Mesendoderm (in vitro differentiated cells): ENCODE measurements around the gene MARCHF5.

Experiments used
- DNase-seq: peaks from one replicate; pipeline ENCODE4 v3.0.0; 2013
- H2AK5ac ChIP-seq: 2 replicates; pipeline ENCODE4 v1.6.1; 2013; ENCODE audit warnings: low read length, inconsistent platforms
- H2BK120ac ChIP-seq: 2 replicates; pipeline ENCODE4 v1.6.1; 2013; ENCODE audit warnings: low read depth, mild to moderate bottlenecking, low read length, moderate library complexity, mixed read lengths
- H2BK15ac ChIP-seq: replicated peaks from 2 replicates; pipeline ENCODE4 v1.6.1; 2013; ENCODE audit warnings: low read depth, mild to moderate bottlenecking, moderate library complexity
- H2BK5ac ChIP-seq: 2 replicates; pipeline ENCODE4 v1.6.1; 2013; ENCODE audit warnings: low read length, inconsistent platforms
- H3K18ac ChIP-seq: 2 replicates; pipeline ENCODE4 v1.6.1; 2013; ENCODE audit warnings: mild to moderate bottlenecking, low read length, mixed read lengths
- H3K23ac ChIP-seq: one replicate; pipeline ENCODE4 v1.6.1; 2013; ENCODE audit warnings: low read length
- H3K27ac ChIP-seq: 2 replicates; pipeline ENCODE4 v1.5.1; 2013; ENCODE audit warnings: low read depth, mild to moderate bottlenecking, inconsistent platforms, low read length, moderate library complexity
- H3K27me3 ChIP-seq: 2 replicates; pipeline ENCODE4 v1.6.1; 2013; ENCODE audit warnings: low read length, control low read depth, mild to moderate bottlenecking, inconsistent platforms; ENCODE audit not compliant: insufficient read depth, poor library complexity
- H3K36me3 ChIP-seq: 2 replicates; pipeline ENCODE4 v1.6.1; 2013; ENCODE audit warnings: low read length, inconsistent platforms; ENCODE audit not compliant: control insufficient read depth, insufficient read depth
- H3K4ac ChIP-seq: one replicate; pipeline ENCODE4 v1.6.1; 2013; ENCODE audit warnings: low read depth, mild to moderate bottlenecking, low read length, moderate library complexity
- H3K4me1 ChIP-seq: 2 replicates; pipeline ENCODE4 v1.6.1; 2013; ENCODE audit warnings: low read depth, low read length, inconsistent platforms; ENCODE audit not compliant: control insufficient read depth
- H3K4me2 ChIP-seq: 2 replicates; pipeline ENCODE4 v1.6.1; 2013; ENCODE audit warnings: low read length
- H3K4me3 ChIP-seq: 2 replicates; pipeline ENCODE4 v1.5.1; 2013; ENCODE audit warnings: mild to moderate bottlenecking, low read length
- H3K56ac ChIP-seq: one replicate; pipeline ENCODE4 v1.6.1; 2013; ENCODE audit warnings: low read length
- H3K79me1 ChIP-seq: 2 replicates; pipeline ENCODE4 v1.6.1; 2013; ENCODE audit warnings: low read length, inconsistent platforms
- H3K79me2 ChIP-seq: 2 replicates; pipeline ENCODE4 v1.6.1; 2013; ENCODE audit warnings: mild to moderate bottlenecking, low read length; ENCODE audit not compliant: control insufficient read depth, insufficient read depth
- H3K9ac ChIP-seq: 2 replicates; pipeline ENCODE4 v1.6.1; 2013; ENCODE audit warnings: low read length, inconsistent platforms
- H4K5ac ChIP-seq: one replicate; pipeline ENCODE4 v1.6.1; 2013; ENCODE audit warnings: low read length
- H4K8ac ChIP-seq: one replicate; pipeline ENCODE4 v1.6.1; 2013; ENCODE audit warnings: low read depth, mild to moderate bottlenecking, control low read depth, low read length, moderate library complexity
- WGBS: extraction: QIAGEN DNeasy Blood & Tissue Kit; methylation state at CpG from one replicate; pipeline ENCODE4 v1.1.7; 2013; ENCODE audit warnings: low lambda C conversion rate, missing lambda C conversion rate; ENCODE audit not compliant: insufficient coverage; ENCODE audit errors: extremely low coverage; 5-methylcytosine and 5-hydroxymethylcytosine counted together

MARCHF5 gene

GRCh38 chr10:92248566-92248965, 42.4 kb upstream of the MARCHF5 start:
- Histone ChIP-seq H3K4me1 (no peaks in the 10 kb centered on the region), H3K4ac (no peak overlapping the region), H2BK5ac (no peak overlapping the region), H3K79me2 (no peaks in the 10 kb centered on the region), H3K23ac (no peak overlapping the region), H3K9ac (no peak overlapping the region), H4K5ac (no peak overlapping the region), H3K56ac (no peak overlapping the region), H3K18ac (no peak overlapping the region), H4K8ac (no peak overlapping the region), H3K27ac (no peak overlapping the region), H2BK120ac (no peak overlapping the region), H3K27me3 (no peaks in the 10 kb centered on the region), H3K4me3 (no peak overlapping the region), H3K4me2 (no peak overlapping the region), H2AK5ac (no peak overlapping the region), H2BK15ac (no peak overlapping the region), H3K36me3 (no peaks in the 10 kb centered on the region), H3K79me1 (no peaks in the 10 kb centered on the region)
- no peak for DNase-seq
- WGBS, result no CpG with 5 or more reads among the region's 2 CpGs

- DNase-seq, result no peak
Measured at GRCh38 chr10:92263396-92263795, 27.6 kb upstream of the MARCHF5 start.

GRCh38 chr10:92264249-92264648, 26.7 kb upstream of the MARCHF5 start:
- Histone ChIP-seq H3K4me2 (no peak overlapping the region), H3K4me3 (no peak overlapping the region), H3K27me3 (no peaks in the 10 kb centered on the region), H2BK15ac (no peak overlapping the region), H3K79me1 (no peaks in the 10 kb centered on the region), H3K18ac (no peak overlapping the region), H3K4me1 (no peaks in the 10 kb centered on the region), H3K36me3 (no peaks in the 10 kb centered on the region), H2BK120ac (no peak overlapping the region), H4K8ac (no peak overlapping the region), H3K23ac (no peak overlapping the region), H3K27ac (no peak overlapping the region), H3K79me2 (no peaks in the 10 kb centered on the region), H3K56ac (no peak overlapping the region), H2AK5ac (no peak overlapping the region), H4K5ac (no peak overlapping the region), H3K4ac (no peak overlapping the region), H2BK5ac (no peak overlapping the region), H3K9ac (no peak overlapping the region)
- no peak for DNase-seq
- no CpG with 5 or more reads among the region's 2 CpGs for WGBS

More at GRCh38 chr10:92263396-92263795, 27.6 kb upstream of the MARCHF5 start:
- Histone ChIP-seq H3K79me1 (no peaks in the 10 kb centered on the region), H3K4ac (no peak overlapping the region), H3K23ac (no peak overlapping the region), H3K27me3 (no peaks in the 10 kb centered on the region), H3K4me1 (no peaks in the 10 kb centered on the region), H3K4me3 (no peak overlapping the region), H3K18ac (no peak overlapping the region), H3K9ac (no peak overlapping the region), H3K36me3 (no peaks in the 10 kb centered on the region), H2BK120ac (no peak overlapping the region), H3K27ac (no peak overlapping the region), H4K5ac (no peak overlapping the region), H2BK15ac (no peak overlapping the region), H3K4me2 (no peak overlapping the region), H3K56ac (no peak overlapping the region), H2AK5ac (no peak overlapping the region), H3K79me2 (no peaks in the 10 kb centered on the region), H2BK5ac (no peak overlapping the region), H4K8ac (no peak overlapping the region)
- no CpG with 5 or more reads among the region's 2 CpGs for WGBS

GRCh38 chr10:92265687-92266258, 25.2 kb upstream of the MARCHF5 start:
- H3K9ac ChIP-seq, result no peak overlapping the region
- H2BK120ac ChIP-seq, result no peak overlapping the region
- H3K56ac ChIP-seq, result no peak overlapping the region
- H3K36me3 ChIP-seq, result no peaks in the 10 kb centered on the region
- H3K4me3 ChIP-seq, result no peak overlapping the region
- no peak overlapping the region for H3K4ac ChIP-seq
- no peaks in the 10 kb centered on the region for H3K4me1 ChIP-seq
- no peak overlapping the region for H2BK5ac ChIP-seq
- H2BK15ac ChIP-seq, result no peak overlapping the region
- no peaks in the 10 kb centered on the region for H3K79me2 ChIP-seq
- DNase-seq, result no peak
- H4K8ac ChIP-seq, result no peak overlapping the region
- H3K4me2 ChIP-seq, result no peak overlapping the region
- no peaks in the 10 kb centered on the region for H3K27me3 ChIP-seq
- no peaks in the 10 kb centered on the region for H3K79me1 ChIP-seq
- WGBS, result no CpG with 5 or more reads among the region's 2 CpGs
- H3K18ac ChIP-seq, result no peak overlapping the region
- no peak overlapping the region for H2AK5ac ChIP-seq
- H4K5ac ChIP-seq, result no peak overlapping the region
- no peak overlapping the region for H3K23ac ChIP-seq
- H3K27ac ChIP-seq, result no peak overlapping the region

- Histone ChIP-seq H3K27ac (no peak overlapping the region), H3K27me3 (no peaks in the 10 kb centered on the region), H4K8ac (no peak overlapping the region), H2AK5ac (no peak overlapping the region), H4K5ac (no peak overlapping the region), H2BK15ac (no peak overlapping the region), H3K4me2 (no peak overlapping the region), H3K79me2 (no peaks in the 10 kb centered on the region), H2BK5ac (no peak overlapping the region), H3K23ac (no peak overlapping the region), H3K18ac (no peak overlapping the region), H3K79me1 (no peaks in the 10 kb centered on the region), H2BK120ac (no peak overlapping the region), H3K4ac (no peak overlapping the region), H3K56ac (no peak overlapping the region), H3K9ac (no peak overlapping the region), H3K36me3 (no peaks in the 10 kb centered on the region), H3K4me3 (no peak overlapping the region), H3K4me1 (no peaks in the 10 kb centered on the region)
- DNase-seq, result no peak
Measured at GRCh38 chr10:92267343-92267742, 23.6 kb upstream of the MARCHF5 start.

- Histone ChIP-seq H3K4ac (no peak overlapping the region), H3K36me3 (no peaks in the 10 kb centered on the region), H3K9ac (no peak overlapping the region), H4K8ac (no peak overlapping the region), H3K27ac (no peak overlapping the region), H2BK120ac (no peak overlapping the region), H3K79me1 (no peaks in the 10 kb centered on the region), H3K4me3 (no peak overlapping the region), H4K5ac (no peak overlapping the region), H3K23ac (no peak overlapping the region), H2AK5ac (no peak overlapping the region), H3K79me2 (no peaks in the 10 kb centered on the region), H3K4me2 (no peak overlapping the region), H2BK15ac (no peak overlapping the region), H3K27me3 (no peaks in the 10 kb centered on the region), H3K56ac (no peak overlapping the region), H2BK5ac (no peak overlapping the region), H3K4me1 (no peaks in the 10 kb centered on the region), H3K18ac (no peak overlapping the region)
- WGBS, result no CpG with 5 or more reads among the region's 2 CpGs
- no peak for DNase-seq
Measured at GRCh38 chr10:92268748-92269147, 22.2 kb upstream of the MARCHF5 start.
